Transverse colon (tissue), 4 donors: ENCODE data around the gene SLIT3. TPM values are rescaled to one million over a fixed set of nuclear protein-coding genes. Genes with fewer than 3 reads are reported as not detected.

ENCODE experiments used
- DNase-seq: peaks from one replicate; pipeline ENCODE4 v3.0.0-alpha.2; 2019
- H3K27ac ChIP-seq, 4 donors: fragments of 200-600 bp; sonication (generic); 2 replicates each; pipeline ENCODE4 v1.5.1; 2016 to 2018; ENCODE audit warnings: inconsistent platforms in 4 of 4
- H3K27me3 ChIP-seq: fragments of 200-600 bp; sonication (generic); 2 replicates; pipeline ENCODE4 v1.5.1; 2017; ENCODE audit warnings: inconsistent platforms
- H3K36me3 ChIP-seq, 4 donors: fragments of 200-600 bp; sonication (generic); 2 replicates each; pipeline ENCODE4 v1.5.1; 2017 to 2019; ENCODE audit warnings: inconsistent platforms in 4 of 4
- H3K4me1 ChIP-seq, 4 donors: fragments of 200-600 bp; sonication (generic); 2 replicates each; pipeline ENCODE4 v1.5.1; 2017 to 2020; ENCODE audit warnings: inconsistent platforms in 4 of 4
- H3K4me3 ChIP-seq, 4 donors: fragments of 200-600 bp; sonication (generic); 1 replicate in 1 of 4; 2 replicates in 3 of 4; pipeline versions ENCODE4 v1.5.1 to v1.6.1; 2017 to 2019; ENCODE audit warnings: inconsistent platforms in 4 of 4
- H3K9me3 ChIP-seq, 2 donors: fragments of 200-600 bp; sonication (generic); 2 replicates each; pipeline ENCODE4 v1.5.1; 2017 to 2019; ENCODE audit warnings: inconsistent platforms in 2 of 2
- EP300 ChIP-seq: sonication (generic); formaldehyde crosslinking; IDR thresholded peaks from one replicate; pipeline ENCODE4 v1.6.1; 2017; ENCODE audit warnings: antibody characterized with exemption, low read depth
- POLR2A ChIP-seq: fragments of 450-650 bp; IDR thresholded peaks from one replicate; pipeline ENCODE4 v1.6.1; 2016; ENCODE audit warnings: antibody characterized with exemption, mild to moderate bottlenecking, moderate library complexity
- POLR2AphosphoS5 ChIP-seq, 3 donors: sonication (generic); formaldehyde crosslinking; IDR thresholded peaks; one replicate each; pipeline ENCODE4 v1.6.1; 2016; ENCODE audit warnings: antibody characterized with exemption in 3 of 3
- WGBS, 2 donors: methylation state at CpG; one replicate each; pipeline ENCODE4 v1.1.5; 2018; ENCODE audit warnings: low coverage in 1 of 2; 5-methylcytosine and 5-hydroxymethylcytosine counted together
- in situ Hi-C, 4 donors: fragments of 200-750 bp; cut with MboI; loops; one replicate each; pipeline versions ENCODE4 v1.15.0 to v1.15.1; 2017; ENCODE audit warnings: low sequenced_read_pairs in 3 of 4, low pct_ligation_motif_present in 1 of 4, low pct_unique_long_range_greater_than_20kb in 1 of 4
- intact Hi-C: fragments of 100-400 bp; cut with DNase I; formaldehyde crosslinking; loops from one replicate; pipeline ENCODE4 v1.15.1; 2023; ENCODE audit warnings: low total_unique reads
- total RNA-seq, 4 donors: library from RNA; depleted of rRNA; stranded (reverse); fragments of >200 nt; gene quantifications; one replicate each; pipeline ENCODE4 v1.1.0, GENCODE V29; 2016
- TF ChIP-seq, protein P1 (sequence below), 5 experiments: fragments of 200-600 bp in 3 of 5; fragments of 450-650 bp in 2 of 5; sonication (generic) in 3 of 5; IDR thresholded peaks; 1 replicate in 2 of 5; 2 replicates in 3 of 5; pipeline ENCODE4 v1.5.1; 2016 to 2017; ENCODE audit warnings: antibody characterized with exemption in 5 of 5, inconsistent platforms in 3 of 5, mild to moderate bottlenecking in 2 of 5, moderate library complexity in 1 of 5

The SLIT3 gene
- total RNA-seq, 4 donors from 2014 or later = 6.7 to 60.5 (median 9.6) TPM

DNA sequence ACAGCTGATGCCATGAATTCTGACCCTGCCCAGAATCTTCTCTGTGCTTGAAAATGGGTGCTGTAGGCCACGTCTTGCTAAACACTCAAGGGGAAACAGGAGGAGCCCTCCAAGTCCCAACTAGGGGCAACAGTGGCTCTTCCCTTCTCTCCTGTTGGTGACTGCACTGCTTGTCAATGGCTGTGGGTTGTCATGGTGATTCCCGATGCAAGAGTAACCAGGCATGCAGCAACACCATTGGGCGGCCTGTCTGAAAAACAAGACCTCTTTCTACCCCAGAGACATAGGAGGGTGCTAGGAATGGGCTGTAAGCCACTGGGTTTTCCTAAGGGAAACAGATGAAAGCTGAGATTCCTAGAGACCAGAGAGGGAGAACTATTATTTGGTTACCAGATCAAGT, 520.1 kb downstream of the SLIT3 start:
- WGBS, 2 donors = 78% methylated on average over 3 of the region's 3 CpGs; no CpG with 5 or more reads in 1 of the 2 donors
- intact Hi-C loops = no loop called here
- no peak for DNase-seq
- no peaks in the 10 kb centered on the region for H3K27me3 ChIP-seq
- H3K36me3 ChIP-seq = no peaks in the 10 kb centered on the region
- no peak overlapping the region for H3K4me3 ChIP-seq
- no peak for TF ChIP-seq POLR2AphosphoS5 (IDR thresholded peaks at IDR 0.05)
- TF ChIP-seq, protein P1, sequence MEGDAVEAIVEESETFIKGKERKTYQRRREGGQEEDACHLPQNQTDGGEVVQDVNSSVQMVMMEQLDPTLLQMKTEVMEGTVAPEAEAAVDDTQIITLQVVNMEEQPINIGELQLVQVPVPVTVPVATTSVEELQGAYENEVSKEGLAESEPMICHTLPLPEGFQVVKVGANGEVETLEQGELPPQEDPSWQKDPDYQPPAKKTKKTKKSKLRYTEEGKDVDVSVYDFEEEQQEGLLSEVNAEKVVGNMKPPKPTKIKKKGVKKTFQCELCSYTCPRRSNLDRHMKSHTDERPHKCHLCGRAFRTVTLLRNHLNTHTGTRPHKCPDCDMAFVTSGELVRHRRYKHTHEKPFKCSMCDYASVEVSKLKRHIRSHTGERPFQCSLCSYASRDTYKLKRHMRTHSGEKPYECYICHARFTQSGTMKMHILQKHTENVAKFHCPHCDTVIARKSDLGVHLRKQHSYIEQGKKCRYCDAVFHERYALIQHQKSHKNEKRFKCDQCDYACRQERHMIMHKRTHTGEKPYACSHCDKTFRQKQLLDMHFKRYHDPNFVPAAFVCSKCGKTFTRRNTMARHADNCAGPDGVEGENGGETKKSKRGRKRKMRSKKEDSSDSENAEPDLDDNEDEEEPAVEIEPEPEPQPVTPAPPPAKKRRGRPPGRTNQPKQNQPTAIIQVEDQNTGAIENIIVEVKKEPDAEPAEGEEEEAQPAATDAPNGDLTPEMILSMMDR (IDR thresholded peaks at IDR 0.05) = no peak
- TF ChIP-seq EP300 = no peak
- no peak for TF ChIP-seq POLR2A
- no peaks in the 10 kb centered on the region for H3K9me3 ChIP-seq
- H3K27ac ChIP-seq = no peak overlapping the region
- no peaks in the 10 kb centered on the region for H3K4me1 ChIP-seq
- in situ Hi-C loops = no loop called here

DNA sequence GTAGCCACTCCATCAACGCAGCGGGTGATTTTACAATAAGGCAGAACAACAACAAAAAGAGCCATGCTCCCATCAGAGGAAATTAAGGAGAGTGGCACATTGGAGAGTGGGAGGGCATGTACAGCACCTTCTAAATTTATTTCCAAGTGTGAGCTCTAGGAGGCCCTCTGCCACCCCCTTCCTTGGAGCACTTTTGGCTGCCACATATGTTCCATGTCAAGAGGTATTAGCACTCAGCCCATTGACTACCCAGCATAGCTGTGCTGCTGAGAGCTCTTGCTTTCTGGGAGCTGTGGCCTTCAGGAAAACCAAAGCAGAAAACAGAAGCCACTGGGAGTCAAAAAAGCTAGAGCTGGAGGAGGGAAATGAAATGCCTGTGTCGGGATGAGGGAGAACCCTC, 521.6 kb downstream of the SLIT3 start:
- WGBS, 2 donors = 80 to 96% methylated on average over 1 to 3 of the region's 3 CpGs
- intact Hi-C loops (no loop called here), in situ Hi-C loops (no loop called here)
- H3K36me3 ChIP-seq = no peaks in the 10 kb centered on the region
- H3K27ac ChIP-seq = no peak overlapping the region
- H3K27me3 ChIP-seq = no peaks in the 10 kb centered on the region
- no peaks in the 10 kb centered on the region for H3K4me1 ChIP-seq
- H3K4me3 ChIP-seq = no peak overlapping the region
- H3K9me3 ChIP-seq = no peaks in the 10 kb centered on the region
- DNase-seq = no peak
- TF ChIP-seq POLR2AphosphoS5 (IDR thresholded peaks at IDR 0.05) (no peak), POLR2A (no peak)
- TF ChIP-seq, protein P1 (IDR thresholded peaks at IDR 0.05) = no peak

DNA sequence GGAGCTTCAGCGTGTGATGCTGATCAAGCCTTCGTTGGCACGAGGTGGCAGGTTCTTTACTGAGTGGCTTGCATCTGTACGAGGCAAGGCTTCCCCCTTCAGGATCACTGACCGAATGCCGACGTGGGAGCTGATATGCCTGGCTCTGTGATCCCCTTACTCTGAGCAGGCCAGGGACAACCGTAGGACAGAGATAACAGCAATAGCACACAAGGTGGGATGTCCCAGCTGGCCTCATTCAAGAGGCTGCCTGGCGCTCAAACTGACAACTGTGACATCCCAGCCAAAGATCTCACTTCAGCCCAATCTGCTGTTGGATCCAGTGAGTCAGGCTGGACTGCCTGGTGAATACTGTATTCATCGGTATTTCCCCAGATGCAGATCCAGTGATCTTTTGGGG, 522.4 kb downstream of the SLIT3 start:
- Histone ChIP-seq H3K4me3 (no peak overlapping the region), H3K27me3 (no peaks in the 10 kb centered on the region), H3K36me3 (no peaks in the 10 kb centered on the region), H3K9me3 (no peaks in the 10 kb centered on the region), H3K27ac (no peak overlapping the region), H3K4me1 (no peaks in the 10 kb centered on the region)
- no peak for DNase-seq
- WGBS, 2 donors = 80 to 91% methylated on average over 1 to 10 of the region's 10 CpGs
- TF ChIP-seq POLR2A (no peak), POLR2AphosphoS5 (IDR thresholded peaks at IDR 0.05) (no peak), EP300 (no peak)
- TF ChIP-seq, protein P1 (IDR thresholded peaks at IDR 0.05) = no peak
- intact Hi-C loops (no loop called here), in situ Hi-C loops (no loop called here)

DNA sequence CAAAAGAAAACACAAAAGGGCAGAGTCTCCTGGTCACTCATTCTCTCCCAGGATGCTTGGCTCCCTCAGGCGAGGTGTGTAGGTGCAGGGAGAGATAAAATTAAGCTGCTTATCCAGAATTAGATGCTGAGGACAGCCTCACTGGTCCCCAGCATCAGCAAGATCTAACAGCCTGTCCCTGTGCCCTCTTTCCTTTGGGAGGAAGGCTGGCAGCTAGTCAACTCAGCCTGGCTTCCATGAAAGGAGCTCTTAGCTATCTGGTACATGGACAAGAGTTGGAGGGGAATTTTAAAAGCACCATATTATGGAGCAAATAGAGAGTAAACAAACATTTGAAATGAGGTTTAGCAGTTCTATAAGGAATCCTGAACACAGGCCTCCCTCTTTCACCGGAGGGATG, 523.3 kb downstream of the SLIT3 start:
- in situ Hi-C loops (no loop called here), intact Hi-C loops (no loop called here)
- H3K27me3 ChIP-seq = no peaks in the 10 kb centered on the region
- no peaks in the 10 kb centered on the region for H3K9me3 ChIP-seq
- no peak for TF ChIP-seq EP300
- TF ChIP-seq, protein P1 (IDR thresholded peaks at IDR 0.05) = no peak
- TF ChIP-seq POLR2AphosphoS5 (IDR thresholded peaks at IDR 0.05) = no peak
- TF ChIP-seq POLR2A = no peak
- no peak for DNase-seq
- H3K4me1 ChIP-seq = no peaks in the 10 kb centered on the region
- no peaks in the 10 kb centered on the region for H3K36me3 ChIP-seq
- no peak overlapping the region for H3K4me3 ChIP-seq
- WGBS, 2 donors = 76 to 100% methylated on average over 1 to 2 of the region's 2 CpGs
- H3K27ac ChIP-seq = no peak overlapping the region
